ENCODE results near the gene DCP1A. TPM values are rescaled to one million over a fixed set of nuclear protein-coding genes. Genes with fewer than 3 reads are reported as not detected.

Gene DCP1A
- total and polyA plus RNA-seq, 9 of the 15 experiments (the other 6 are each of a cell fraction or from before 2014, with no cell fraction given), result 6.6 to 33.7 (median 13.3) TPM

- TF ChIP-seq SMAD4 (CRISPR knock-in tag; conservative IDR thresholded peaks at IDR 0.05), result peak; percentile 74; the same call in 1 of the 2 replicates
- TF ChIP-seq CC2D1A (IDR thresholded peaks at IDR 0.05), result peak; percentile 82
- TF ChIP-seq ZBTB1 (CRISPR knock-in tag; IDR thresholded peaks at IDR 0.05; ENCODE audit: borderline replicate concordance, low read depth), result peak; percentile 94
- TF ChIP-seq CHD7 (IDR thresholded peaks at IDR 0.05; ENCODE audit: low read depth, low read length), result no peak
- no peak for TF ChIP-seq ATF3 (IDR thresholded peaks at IDR 0.05)
- TF ChIP-seq ATF3 (CRISPR knock-in tag; conservative IDR thresholded peaks at IDR 0.05), result no peak
- TF ChIP-seq ATF4 (CRISPR knock-in tag; IDR thresholded peaks at IDR 0.05), result 0 out of 2 replicates have a peak, but pooled peaks have one; percentile 10
- no peak for TF ChIP-seq ZNF134 (CRISPR knock-in tag; conservative IDR thresholded peaks at IDR 0.05)
- TF ChIP-seq MNT (conservative IDR thresholded peaks at IDR 0.05), result peak; percentile 52 to 81; a peak in 3 of 4 replicates
- TF ChIP-seq CCNT2 (IDR thresholded peaks at IDR 0.05; ENCODE audit: borderline replicate concordance, extremely low read depth, insufficient read length, low read depth, low read length), result peak; percentile 56
- no peak for TF ChIP-seq IRF2 (CRISPR knock-in tag; IDR thresholded peaks at IDR 0.05)
Measured at GRCh38 chr3:53255775-53256703, 91.3 kb downstream of the DCP1A start, which contains the start of gene TKT (continued).

All from K562 (cell line).